GM19395 (cell line): ENCODE data around the gene LRRC15.

Experiments
- ATAC-seq: cut with Tn5 transposase; IDR thresholded peaks from one replicate; pipeline ENCODE4 v1.9.1; 2021; ENCODE audit warnings: mild to moderate bottlenecking, moderate library complexity; ENCODE audit not compliant: unreplicated experiment

LRRC15 gene

DNA sequence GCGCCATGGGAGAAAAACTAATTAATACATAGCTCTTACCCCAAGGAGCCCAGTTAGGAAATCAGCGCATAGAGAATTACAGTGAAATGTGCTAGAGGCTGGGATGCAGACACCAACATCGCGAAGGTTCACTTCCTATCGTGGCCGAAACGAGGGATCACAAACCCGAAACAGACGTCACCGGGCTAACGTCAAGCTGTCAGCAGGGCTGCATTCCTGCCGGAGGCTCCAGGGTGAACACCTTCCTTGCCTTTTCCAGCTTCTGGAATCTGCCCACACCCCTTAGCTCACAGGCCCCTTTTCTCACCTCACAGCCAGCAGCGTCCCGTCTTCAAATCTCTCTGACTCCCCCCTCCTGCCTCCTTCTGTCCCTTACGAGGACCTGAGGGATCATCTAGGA lies 16.5 kb upstream of the LRRC15 start:
- ATAC-seq = no peak

DNA sequence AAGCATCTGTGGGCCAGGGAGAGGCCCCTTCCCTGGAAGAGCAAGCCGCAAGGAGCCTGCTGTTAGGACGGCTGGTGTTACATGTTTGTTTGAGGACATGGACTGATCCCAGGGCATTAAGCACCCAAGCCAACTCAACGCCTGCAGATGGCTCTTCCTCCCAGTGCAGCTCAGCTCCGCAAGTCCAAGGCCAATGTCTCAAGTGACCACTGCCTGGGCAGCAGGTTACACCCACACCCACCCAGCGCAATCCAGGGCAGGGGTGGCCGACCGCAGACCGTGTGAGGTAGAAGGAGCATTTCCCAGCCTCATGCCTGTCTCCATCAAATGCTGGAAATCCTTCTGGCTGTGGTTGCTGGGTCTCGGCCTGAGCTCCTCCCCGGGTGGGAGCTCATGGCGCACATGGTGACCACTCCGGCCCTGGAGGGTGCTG lies 15.0 kb upstream of the LRRC15 start:
- no peak for ATAC-seq

DNA sequence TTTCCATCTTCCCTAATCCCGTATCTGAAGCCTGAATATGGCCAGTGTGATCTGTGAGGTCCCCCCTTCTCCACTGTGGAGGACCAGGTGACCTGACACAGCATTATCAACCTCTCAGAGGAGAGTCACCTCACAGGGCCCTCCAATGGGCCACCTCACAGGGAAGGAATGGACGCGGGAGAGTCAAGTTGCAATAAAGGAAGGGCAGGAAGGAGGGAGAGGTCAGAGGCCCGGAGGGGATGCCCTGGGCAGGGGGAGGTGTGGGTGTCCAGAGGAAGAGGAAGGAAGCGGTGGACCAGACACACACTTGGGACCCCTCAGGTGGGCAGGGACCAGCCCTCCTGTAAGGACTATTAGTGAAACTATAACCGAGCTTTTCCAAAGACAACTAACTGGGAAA lies 14.6 kb upstream of the LRRC15 start:
- no peak for ATAC-seq

DNA sequence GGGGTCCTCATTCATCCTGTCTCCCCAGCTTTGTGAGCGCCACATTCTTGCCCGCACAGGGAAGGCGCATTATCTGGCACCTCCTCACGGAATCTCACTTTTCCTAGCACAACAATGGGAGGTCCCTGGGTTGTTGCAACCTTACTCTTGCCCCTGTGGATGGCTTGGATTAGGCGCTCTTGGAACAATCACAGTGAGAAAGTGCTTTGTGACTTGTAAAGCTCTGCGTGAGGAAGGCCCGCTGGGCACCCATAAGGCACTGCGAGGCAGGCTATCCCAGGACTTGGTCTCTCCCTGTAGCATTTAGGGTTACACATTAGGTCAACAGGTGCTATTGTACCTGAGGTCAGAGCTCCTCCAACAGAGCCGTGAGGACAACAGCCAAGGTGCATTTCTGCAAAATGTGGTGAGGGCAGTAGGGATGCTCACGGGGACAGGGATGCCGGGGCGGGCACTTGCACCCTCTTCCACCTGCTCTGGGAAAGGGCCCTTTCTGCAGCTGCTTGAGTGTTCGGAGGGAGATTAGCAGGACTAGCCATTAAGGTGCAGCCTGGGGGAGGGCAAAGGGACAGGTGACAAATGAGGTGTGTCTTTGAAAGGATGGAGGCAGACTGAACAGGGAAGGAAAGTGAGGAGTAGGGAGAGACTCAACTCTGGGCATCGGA lies 13.9 kb upstream of the LRRC15 start:
- ATAC-seq = no peak

DNA sequence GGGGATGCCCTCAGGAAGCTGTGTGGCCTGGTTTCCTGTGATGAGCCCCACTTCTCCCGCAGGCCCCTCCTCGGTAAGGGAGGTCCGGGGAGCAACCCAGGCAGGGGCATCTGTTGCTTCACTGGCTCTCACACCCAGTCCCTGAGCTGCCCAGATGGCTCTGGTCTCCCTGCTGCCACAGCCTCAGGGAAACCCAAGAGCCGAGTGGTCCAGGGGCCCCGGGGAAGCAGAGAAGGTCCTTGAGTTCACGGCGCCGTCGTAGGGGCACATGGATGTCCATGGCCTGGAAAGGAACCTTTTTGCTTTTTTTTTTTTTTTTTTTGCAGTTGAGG lies 13.3 kb upstream of the LRRC15 start:
- ATAC-seq = no peak

DNA sequence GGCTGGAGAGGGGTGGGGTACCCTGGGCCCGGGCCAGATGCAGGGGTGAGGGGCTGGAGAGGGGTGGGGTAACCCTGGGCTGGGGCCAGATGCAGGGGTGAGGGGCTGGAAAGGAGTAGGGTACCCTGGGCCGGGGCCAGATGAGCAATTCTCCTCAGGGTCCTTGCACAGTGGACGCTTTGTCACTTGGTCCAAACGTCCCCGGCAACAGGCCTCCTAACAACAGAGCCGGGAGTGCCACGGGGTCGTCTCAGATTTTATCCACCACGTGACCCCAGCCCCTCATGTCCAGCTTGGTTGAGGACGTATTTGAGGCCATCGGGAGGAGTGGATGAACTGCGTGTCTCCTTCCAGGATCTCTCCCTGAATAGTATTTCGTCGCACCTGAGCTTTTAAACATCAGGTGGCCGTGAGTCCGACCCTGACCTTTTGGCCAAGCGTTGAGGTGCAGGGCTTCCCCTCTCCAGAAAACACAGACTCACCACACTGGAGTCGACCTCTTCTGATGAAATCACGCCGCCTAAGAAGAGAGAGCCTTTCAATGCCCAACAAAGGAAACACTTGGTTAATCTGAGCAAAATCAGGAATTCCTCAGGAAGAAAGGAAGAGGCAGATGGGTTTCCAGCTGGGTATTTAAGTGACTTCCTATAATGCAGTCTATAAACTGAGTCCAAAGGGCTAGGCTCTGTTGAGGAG lies 12.8 kb upstream of the LRRC15 start:
- ATAC-seq = no peak

DNA sequence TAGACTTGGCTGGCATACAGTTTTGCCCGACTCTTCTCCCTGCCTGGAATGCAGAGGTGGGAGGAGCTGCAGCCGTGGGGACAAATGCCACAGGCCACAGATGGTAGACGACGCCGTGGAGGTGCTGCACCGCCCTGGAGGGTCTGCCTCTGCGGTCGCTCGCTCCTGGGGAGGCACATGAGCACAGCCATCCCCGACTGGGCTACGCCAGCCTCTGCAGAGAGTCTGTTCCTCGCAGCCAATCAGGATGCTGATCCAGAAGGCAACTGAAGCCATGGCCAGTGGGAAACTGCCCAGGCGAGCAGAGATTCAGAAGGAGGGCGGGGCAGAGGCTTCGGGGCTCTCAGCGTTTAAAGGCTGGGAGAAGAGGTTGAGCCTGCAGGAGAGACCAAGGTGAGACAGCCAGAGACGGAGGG lies 11.9 kb upstream of the LRRC15 start:
- ATAC-seq = no peak

DNA sequence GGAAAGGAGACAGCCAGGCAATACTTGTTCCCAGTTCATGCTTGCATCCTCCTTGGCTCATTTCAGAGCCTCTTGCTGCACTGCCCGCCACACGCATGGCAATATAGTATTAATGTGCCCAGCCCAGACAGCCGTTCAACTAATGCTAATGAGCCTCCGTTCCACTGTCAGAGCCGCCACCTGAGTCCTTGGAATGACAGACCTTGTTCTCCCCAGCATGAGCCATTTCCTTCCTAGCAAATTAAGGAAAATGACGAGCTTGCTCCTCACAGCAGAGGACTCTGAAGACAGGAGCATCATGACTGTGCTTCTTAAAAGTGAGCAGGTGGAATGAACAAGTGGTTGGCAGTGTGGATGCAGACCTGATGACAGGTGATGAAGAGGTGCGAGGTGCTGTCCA lies 10.8 kb upstream of the LRRC15 start:
- no peak for ATAC-seq

DNA sequence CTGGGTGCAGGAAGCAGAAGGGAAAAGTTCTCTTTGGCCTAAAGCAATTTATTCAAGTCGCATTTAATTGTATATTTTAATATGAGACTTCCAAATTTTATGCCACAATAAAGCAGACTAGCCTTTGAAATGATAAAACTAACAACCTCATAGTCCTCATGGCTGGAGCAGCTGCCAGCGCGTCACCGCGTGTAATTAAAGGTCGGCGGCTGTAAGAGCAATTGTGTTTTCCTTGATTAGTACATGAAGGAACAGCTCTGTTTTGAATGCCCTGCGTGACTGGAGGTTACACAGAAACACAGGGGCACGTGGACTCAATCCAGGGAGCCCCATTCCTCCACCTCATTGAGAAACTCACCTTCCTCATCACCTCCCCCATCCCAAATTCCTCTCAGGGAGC lies 10.1 kb upstream of the LRRC15 start:
- no peak for ATAC-seq

DNA sequence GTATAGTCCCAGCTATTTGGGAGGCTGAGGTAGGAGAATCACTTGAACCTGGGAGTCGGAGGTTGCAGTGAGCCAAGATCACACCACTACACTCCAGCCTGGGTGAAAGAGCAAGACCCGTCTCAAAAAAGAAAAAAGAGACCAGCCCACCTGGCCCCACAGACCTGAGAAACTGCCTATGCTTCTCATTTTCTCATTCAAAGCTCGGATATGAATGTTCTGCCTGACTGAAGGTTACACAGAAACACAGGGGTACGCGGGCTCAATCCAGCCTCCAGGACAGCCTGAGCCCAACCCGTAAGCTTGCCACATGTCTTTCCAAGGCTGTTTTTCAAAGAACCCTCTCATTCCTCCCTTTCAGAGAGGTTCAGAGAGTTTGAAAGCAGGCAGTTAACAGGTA lies 9.7 kb upstream of the LRRC15 start:
- no peak for ATAC-seq

DNA sequence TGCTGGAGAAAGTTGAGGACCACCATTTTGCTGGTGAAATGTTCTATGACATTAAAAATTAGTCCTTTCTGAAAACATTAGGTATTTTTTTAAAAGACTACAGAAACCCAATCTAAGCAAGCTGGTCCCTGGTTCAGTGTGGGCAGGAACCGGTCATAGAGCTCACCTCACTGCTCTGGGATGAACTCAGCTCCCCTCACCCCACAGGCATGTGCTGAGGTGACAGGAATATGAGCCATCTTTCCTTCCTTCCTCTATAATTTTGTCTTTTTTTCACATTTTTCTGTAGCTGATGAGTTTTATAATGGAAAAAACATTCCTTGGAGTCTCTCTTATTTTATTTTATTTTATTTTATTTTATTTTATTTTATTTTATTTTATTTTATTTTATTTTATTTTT lies 8.2 kb upstream of the LRRC15 start:
- ATAC-seq = no peak

DNA sequence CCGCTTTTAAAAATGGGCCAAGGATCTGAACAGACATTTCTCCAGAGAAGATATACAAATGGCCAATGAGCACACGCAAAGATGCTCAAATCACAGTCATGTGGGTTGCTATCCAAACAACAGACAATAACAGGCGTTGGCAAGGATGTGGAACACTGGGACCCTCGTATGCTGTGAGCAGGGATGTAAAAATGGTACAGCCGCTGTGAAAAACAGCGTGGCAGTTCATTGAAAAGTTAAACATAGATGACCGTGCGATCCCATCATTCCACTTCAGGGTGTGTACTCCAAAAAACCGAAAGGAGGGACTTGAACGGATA lies 6.7 kb upstream of the LRRC15 start:
- no peak for ATAC-seq

DNA sequence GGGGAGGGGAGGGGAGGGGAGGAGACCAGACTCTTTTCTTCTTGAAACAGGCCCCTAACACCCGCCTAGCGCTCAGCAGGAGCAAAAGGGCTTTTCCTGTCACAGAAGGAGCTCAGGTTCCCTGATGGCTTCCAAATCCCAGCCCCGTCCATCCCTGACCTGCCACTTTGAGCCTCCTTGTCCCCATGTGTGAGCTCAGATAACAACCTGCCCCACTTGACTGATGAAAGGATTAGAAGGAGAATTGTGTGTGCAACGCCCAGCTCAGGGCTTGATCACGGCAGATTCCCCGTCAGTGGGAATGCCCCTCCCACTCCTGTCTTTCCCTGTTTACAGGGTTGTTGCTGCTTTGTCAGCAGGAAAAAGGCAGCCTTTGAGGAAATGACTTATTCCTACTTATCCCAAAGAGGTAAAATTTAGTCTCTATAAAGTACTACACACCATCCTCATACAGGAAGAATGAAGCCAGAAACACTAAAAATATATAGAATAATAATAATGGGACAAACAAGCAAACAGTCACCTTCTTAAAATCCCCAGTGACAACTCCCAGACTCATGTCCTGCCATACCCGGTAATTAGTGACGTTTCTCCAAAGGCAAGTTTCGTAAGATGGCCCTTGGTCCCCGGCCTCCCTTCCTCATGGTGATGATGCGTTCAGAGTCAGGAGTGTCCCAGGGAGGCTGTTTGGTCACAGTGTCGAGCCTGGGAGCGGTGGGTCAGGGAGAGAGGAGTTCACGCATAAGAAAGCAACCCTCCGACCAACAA lies 6.1 kb upstream of the LRRC15 start:
- no peak for ATAC-seq

DNA sequence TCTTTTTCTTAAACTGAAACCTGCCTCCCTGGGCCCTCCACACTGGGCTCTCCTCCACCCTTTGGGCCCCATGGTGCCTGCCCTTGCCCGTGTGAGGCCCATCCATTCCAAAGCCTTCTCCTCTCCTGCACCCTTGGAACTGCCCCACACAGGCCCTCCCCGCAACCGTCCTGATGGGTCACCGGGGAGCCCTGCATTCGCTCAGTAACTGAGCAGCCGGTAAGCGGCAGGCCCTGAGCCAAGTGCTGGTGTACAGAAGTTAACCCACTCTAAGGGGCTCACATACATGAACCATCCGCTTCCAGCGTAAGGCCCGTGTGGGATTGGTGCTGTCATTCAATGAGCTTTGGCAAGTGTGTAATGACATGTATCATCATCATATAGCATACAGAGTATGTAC lies 5.4 kb upstream of the LRRC15 start:
- no peak for ATAC-seq

DNA sequence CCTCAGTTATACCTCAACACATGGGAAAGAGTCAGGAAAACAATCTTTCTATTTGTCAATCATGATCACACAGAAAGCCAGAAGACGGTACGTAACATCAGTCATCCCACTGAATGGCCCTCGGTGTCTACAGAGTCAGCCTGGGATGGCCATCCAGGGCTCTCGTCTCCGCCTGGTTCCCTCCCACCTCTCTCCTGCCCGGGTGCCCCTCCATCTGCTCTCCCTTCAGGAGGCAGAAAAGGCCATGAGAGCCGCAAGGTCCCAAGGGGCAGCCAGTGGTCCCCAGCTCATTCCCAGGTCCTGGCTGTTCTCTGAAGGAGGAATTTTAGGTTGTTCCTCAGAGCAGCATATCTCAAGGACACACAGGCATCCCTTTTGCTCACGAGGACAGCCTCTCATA lies 4.4 kb upstream of the LRRC15 start:
- ATAC-seq = no peak

DNA sequence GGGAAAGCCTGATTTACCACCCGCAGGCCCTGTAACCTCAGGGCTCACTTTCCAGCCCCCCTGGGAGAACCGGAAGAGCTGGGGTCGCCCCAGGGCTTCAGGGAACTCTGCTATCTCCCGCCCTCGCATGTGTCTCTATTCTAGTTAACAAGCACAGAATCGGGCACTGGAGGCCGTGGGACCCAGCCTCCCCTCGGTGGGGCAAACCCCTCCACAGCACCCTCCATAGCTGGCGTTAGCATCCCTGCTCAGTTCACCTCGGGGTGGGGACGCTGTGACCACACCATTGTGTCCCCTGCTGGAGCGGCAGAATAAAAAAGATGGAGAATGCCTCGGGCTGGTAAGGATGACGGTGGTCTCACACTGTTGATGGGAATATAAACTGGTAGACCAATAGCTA lies 3.5 kb upstream of the LRRC15 start:
- ATAC-seq = no peak

DNA sequence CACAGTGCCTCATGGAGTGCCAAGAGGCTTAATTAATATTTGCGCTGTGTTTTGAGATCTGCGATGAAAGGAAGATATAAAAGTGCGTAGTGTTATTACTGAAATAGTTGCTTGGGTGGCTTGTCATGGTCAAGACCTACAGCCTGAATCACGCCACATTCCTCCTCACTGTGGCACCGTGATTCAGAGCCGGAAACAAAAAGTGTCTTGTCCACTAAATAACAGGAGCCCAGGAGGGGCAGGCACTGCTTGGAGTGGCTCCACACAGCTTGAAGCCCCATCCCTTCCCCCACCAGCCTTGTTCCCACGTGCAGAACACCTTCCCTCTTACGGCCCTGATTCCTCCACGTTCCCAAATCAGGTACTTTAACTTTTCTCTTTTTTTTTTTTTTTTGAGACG lies 1.2 kb upstream of the LRRC15 start:
- no peak for ATAC-seq

DNA sequence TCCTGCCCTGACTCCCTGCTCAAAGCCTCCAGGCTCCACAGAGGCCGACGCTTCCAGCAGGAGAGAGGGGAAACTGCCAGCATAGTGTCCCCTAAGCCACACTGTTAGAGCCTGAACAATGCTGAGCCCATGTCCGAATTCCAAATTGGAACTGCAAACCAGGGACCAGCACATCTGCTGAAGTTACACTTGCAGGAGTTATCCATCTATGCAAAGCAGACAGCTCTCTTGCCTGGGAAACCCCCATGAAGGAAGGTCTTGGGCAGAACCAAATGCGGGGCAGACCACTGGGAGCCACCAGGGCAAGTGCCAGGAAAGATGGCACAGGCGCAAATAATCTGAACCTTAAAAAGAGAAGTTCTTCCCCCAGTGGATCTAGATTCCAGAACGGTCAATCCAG lies 625 bp downstream of the LRRC15 start:
- ATAC-seq = no peak

DNA sequence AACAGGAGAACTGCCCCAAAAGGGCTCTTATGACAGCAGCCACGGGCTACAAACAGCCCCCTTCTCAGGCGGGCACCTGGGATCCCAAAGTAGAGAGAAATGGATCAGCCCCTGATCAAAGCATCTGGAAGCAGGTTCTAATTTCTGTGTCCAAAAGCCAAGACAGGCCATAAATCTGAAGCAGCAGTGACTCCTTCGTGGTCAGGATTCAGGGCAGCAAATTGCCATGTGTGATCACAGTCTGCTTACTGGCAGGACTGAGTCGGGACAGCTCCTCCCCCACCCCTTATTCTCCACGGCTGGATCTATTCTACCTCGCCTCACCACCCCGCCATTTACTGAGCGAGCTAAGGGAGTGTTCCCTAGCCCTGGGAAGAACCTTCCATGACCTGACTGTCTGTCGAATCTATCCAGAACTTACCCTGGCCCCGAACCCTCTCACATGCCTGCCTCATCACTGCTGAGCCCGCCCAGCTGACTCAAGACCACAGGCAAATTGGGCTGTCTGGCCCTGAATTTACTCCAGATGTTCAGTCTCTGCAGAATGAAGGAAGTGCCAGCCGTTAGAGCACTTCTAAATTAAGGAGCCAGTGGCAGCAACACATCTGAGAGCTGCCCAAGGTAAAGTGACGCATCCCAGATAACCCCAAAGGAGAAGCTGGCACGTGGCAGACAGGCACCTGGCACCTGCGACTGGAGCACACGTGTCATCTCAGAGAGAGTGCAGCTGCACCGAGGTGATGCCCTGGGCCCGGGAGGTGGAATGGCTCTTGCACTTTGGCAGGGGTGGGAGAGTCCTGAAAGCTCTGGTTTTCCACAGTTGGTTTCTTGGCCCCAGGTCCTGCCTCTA lies 1.3 kb downstream of the LRRC15 start:
- ATAC-seq = no peak

DNA sequence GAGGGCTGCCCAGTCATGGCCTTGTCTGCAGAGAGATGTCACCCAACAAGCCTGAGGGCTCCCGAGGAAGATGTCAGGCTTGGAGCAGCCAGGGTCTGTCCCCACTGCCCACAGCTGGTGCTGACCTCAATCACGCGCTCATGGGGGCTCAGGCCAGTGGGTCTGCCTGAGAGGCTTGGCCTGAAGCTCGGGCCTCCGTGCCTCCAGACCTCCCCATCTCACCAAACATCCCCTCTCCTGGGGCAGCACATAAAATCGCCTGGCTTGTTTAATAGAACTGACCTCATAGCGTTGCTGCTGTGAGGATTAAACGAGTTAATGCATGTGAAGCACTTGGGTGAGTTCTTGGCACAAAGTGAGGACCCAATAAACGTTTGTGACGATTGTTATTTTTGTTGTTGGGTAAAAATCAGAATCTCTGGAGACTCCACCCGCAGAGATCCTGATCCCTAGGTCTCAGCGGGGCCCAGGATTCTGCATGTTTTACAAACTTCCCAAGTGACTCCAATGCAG lies 3.5 kb downstream of the LRRC15 start:
- no peak for ATAC-seq

DNA sequence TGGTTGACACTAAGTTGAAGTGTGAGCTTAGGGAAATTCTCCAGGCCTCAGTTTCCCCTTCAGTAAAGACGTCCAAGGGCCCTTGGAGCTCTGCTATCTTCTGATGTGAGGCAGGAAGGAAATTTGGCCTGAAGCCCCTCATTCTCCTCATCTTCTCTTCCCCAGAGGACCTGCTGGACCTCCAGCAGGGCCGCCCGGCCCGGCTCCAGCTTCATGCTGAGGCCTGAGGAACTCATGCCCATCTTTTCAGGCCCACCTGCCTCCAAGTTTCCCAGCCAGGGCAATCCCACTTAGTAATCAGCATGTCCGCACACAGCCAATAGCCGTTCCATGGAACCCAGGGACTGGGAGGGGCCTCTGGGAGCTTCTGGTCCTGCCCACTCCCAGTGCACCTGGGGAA lies 4.0 kb downstream of the LRRC15 start:
- ATAC-seq = no peak
